ENCODE data around the gene SULF2.

- no peak for TF ChIP-seq CTCF (IDR thresholded peaks at IDR 0.05; ENCODE audit: low read depth, low read length, missing input control)
- TF ChIP-seq, protein P1, sequence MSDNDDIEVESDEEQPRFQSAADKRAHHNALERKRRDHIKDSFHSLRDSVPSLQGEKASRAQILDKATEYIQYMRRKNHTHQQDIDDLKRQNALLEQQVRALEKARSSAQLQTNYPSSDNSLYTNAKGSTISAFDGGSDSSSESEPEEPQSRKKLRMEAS (IDR thresholded peaks at IDR 0.05): no peak
- TF ChIP-seq ATF3 (IDR thresholded peaks at IDR 0.05): no peak
- no peak for TF ChIP-seq ZBTB33 (IDR thresholded peaks at IDR 0.05)
- no peak for TF ChIP-seq EGR1 (IDR thresholded peaks at IDR 0.05; ENCODE audit: low read depth in 2 of 2)
- TF ChIP-seq, protein P2, sequence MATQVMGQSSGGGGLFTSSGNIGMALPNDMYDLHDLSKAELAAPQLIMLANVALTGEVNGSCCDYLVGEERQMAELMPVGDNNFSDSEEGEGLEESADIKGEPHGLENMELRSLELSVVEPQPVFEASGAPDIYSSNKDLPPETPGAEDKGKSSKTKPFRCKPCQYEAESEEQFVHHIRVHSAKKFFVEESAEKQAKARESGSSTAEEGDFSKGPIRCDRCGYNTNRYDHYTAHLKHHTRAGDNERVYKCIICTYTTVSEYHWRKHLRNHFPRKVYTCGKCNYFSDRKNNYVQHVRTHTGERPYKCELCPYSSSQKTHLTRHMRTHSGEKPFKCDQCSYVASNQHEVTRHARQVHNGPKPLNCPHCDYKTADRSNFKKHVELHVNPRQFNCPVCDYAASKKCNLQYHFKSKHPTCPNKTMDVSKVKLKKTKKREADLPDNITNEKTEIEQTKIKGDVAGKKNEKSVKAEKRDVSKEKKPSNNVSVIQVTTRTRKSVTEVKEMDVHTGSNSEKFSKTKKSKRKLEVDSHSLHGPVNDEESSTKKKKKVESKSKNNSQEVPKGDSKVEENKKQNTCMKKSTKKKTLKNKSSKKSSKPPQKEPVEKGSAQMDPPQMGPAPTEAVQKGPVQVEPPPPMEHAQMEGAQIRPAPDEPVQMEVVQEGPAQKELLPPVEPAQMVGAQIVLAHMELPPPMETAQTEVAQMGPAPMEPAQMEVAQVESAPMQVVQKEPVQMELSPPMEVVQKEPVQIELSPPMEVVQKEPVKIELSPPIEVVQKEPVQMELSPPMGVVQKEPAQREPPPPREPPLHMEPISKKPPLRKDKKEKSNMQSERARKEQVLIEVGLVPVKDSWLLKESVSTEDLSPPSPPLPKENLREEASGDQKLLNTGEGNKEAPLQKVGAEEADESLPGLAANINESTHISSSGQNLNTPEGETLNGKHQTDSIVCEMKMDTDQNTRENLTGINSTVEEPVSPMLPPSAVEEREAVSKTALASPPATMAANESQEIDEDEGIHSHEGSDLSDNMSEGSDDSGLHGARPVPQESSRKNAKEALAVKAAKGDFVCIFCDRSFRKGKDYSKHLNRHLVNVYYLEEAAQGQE (IDR thresholded peaks at IDR 0.05): no peak
- no peak for TF ChIP-seq RXRA (IDR thresholded peaks at IDR 0.05)
These were observed 30.1 kb upstream of the SULF2 start for GRCh38 chr20:47815416-47815806.
